HG02623 (cell line): ENCODE measurements around the gene APCDD1.

Experiments
- ATAC-seq: cut with Tn5 transposase; IDR thresholded peaks from one replicate; pipeline ENCODE4 v1.9.1; 2021; ENCODE audit warnings: moderate library complexity; ENCODE audit not compliant: unreplicated experiment

APCDD1 gene

GRCh38 chr18:10431680-10432079, 22.8 kb upstream of the APCDD1 start:
- no peak for ATAC-seq

- ATAC-seq, result no peak
These were observed 21.7 kb upstream of the APCDD1 start for GRCh38 chr18:10432781-10433180.

DNA sequence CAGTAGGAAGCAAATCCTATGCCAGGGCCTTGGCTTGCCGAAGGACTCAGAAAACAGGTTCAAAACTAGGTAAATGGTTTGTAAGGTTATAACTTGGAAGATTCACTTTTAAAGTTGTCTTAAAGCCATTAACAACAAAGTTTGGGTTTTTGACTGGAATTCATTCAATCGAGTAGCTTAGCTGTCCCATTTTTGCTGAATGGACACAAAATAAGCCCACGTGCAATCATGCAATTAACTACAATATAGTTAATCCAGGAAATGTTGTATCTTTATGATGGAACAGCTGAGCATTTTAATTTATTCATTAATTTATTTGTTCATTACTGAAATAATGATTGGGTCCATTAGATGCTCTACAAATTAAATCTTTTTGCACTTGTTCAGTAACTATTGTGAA, 18.3 kb upstream of the APCDD1 start:
- no peak for ATAC-seq

GRCh38 chr18:10437837-10438236, 16.6 kb upstream of the APCDD1 start:
- no peak for ATAC-seq

DNA sequence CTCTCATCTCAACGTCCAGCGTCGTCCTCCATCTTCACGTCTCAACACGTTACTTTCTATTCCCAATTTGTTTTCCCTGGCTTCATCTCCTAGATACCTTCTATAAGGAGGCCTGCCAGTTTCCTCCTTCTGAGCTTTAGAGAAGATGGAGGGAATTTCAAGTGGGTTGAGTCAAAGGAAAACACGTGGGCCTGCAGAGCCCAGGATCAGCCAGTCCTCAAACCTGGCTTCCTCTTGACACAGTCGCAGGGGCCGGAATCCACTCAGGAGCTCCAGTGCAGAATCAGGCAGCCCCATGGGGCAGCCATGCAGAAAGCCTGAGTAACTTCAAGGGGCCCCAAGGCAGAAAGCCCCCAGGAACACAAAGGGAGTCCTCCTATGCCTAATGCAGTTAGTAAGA, 14.5 kb upstream of the APCDD1 start:
- ATAC-seq, result no peak

- no peak for ATAC-seq
These were observed 13.6 kb upstream of the APCDD1 start for GRCh38 chr18:10440884-10441283.

DNA sequence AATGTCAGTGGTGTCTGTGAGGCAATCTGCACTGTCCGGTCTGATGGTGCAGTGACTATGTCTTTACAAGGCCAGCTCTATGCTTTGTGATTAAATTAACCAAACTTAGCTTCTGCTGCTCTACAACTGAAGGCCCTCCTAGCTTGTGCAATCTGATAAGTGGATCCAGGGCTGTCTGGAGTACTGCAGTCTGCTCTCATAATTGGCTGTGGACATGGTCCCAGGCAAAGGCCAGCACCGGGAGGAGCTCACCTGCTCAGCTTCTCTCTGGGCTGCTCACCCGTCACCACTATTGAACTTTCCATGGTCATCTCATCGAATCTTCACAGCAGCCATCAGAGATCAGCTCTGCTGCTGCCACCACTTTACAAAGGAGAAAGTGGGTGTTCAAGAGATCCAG, 13.0 kb upstream of the APCDD1 start:
- ATAC-seq, result no peak

GRCh38 chr18:10442551-10442971, 11.9 kb upstream of the APCDD1 start:
- ATAC-seq, result no peak

DNA sequence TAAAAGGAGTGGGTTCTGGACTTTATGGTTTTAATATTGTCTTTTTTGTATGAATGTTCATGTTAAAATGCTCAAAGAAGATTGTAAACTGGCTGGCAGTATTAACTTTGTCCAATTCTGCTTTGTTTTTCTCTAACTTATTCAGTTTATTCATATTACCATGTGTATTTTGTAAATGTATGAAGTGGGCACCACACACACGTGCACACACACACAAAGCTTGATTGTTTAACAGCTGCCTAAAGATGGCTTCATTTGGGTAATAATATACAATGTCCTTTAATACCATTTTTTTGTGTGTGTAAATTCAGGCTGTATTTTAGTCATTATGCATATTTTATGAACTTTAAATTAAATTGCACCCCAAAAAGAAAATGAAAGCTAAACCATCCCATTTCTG, 11.4 kb upstream of the APCDD1 start:
- ATAC-seq, result no peak

- ATAC-seq, result no peak
These were observed 10.0 kb upstream of the APCDD1 start for GRCh38 chr18:10444314-10445006.

- ATAC-seq, result no peak
These were observed 5.0 kb upstream of the APCDD1 start for GRCh38 chr18:10449396-10449795.

GRCh38 chr18:10450986-10451385, 3.4 kb upstream of the APCDD1 start:
- no peak for ATAC-seq

GRCh38 chr18:10453261-10453805, 1.1 kb upstream of the APCDD1 start:
- ATAC-seq, result no peak

DNA sequence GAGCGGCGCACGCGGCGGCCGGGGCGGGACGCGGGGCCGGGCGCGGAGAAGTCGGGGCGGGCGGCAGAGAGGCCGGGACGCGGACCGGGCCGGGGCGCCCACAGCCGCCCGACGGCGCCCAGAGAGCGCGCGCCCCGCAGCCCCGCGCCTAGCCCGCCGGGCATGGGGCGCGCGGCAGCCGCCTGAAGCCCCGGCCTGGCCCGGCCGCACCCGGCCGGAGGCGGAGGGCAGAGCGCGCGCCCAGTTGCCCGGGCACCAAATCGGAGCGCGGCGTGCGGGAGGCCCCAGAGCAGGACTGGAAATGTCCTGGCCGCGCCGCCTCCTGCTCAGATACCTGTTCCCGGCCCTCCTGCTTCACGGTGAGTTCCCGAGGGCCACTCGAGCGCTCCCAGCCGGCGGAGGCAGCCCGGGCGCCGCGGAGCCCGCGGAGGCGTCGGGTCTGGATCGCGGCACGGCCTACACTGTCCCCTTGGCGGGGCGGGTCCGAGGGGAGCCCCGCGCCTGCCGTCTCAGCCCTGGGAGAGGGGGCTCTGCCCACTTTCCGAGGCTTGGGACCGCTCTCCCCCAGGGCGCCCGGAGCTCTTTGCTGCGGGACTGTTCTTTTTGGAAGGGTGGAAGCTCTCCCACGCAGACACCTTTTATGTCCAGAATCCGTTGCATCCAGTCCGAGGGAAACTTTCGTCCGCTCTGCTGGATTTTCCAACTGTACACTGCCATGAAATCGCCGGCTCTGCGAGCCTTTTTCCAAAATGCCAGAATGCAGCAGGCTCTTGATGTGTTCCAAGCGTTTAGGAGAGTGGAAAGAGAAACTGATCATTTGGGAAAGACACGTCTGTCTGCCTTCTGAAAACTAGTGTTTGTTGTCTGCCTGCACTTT, 484 bp downstream of the APCDD1 start:
- ATAC-seq, result no peak

DNA sequence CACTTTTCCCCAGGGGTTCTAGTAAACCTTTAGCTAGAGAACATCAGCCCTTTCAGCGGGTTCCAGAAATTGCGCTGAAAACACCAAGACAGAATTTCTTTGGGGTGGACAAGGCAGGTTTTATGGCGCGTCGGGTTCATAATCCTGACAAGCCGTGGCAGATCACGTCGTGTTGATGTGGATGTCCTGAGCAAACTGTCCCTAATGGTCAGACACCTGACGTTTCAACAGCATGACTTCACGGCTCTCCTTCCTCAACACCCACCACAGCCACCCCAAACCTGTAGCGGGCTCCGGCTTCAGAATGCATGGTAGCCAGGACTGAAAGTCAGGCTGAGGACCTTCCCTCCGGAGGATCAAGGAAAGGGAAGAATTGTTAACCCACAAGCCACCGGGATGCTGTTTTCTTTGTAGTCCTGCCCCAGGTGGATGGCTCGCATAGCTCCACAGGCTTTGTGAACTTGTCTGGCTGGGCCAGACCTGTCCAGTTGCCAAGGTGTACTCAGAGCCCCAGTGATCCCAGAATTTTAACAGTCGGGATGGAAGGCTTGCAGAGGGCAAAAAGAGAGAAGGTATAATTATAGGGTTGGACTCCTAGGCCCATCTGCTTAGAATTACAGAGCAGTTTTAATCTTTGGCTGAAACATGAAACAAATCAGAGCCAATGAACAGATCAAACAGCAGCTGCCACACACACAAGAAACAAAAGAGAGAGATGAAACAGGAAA, 1.5 kb downstream of the APCDD1 start:
- ATAC-seq, result no peak

- ATAC-seq, result no peak
These were observed 2.3 kb downstream of the APCDD1 start for GRCh38 chr18:10456718-10457117.

DNA sequence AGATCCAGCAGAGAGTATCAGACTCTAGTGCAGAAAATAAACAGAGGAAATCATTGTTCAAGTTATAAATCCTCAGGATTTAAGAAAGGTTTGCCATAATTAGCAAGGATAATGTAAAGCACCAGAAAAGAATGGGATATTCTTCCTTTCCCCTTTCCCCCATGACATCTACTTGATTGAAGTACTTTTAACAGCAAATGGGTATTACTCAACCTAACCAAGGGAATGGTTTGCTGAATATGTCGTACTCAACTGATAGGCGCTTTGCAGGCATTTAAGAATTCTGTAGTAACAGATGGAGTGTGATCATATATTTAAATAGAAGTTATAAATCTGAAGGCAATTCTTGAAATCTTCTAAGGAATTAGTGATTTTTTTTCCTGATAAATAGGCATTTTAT, 2.7 kb downstream of the APCDD1 start:
- ATAC-seq, result no peak

DNA sequence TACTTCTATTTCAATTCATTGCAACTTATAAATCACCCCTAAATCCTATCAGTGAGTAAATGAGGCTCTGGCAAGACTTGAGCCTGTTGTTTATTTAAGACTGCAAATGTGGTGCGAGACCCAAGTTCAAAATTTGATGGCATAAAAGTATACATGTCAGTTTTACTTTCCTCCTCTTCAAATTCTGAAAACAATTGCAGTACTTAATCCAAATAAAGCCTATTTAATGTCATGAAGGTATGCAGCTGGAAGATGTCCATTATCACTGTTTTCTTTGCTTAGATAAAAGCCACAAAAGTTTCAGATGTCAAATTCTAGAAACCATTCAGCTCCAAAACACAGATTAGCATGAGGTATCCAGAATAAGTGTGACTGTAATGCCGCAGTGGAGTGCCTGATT, 3.3 kb downstream of the APCDD1 start:
- ATAC-seq, result no peak

DNA sequence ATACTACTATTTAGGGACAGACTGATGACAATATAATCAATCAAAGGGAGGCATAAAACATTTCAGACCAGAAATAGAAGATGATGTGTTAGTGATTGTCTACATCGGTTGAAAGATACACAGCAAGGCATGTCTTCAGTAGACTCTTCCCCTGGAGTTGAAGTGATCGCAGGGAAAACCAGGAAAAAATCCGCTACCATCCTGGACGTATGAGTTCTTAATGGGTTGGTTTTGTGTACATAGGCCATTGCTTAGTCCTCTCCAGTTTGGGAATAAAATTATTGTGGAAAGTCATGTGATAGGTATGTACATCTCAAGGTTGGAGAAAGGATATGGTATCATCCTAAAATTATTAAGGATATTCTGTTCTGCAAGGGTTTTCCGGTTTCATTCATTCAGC, 4.3 kb downstream of the APCDD1 start:
- ATAC-seq, result no peak

DNA sequence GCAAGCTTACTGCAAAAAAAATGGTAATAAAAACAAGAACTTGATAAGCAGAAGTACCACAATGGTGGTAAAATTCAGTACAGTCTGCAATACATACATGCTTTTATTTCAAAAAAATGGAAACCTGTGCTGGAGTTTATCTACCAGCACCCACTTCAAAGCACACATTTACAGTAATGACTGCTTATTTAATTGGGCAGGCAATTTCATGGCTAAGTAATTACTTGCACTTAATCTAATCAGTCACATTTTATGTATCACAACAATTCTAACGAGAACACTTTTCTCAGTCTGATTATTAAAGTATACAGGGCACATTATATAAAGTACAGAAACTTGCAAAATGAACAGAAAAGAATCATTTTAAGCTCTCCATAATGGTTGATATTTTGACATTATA, 5.2 kb downstream of the APCDD1 start:
- no peak for ATAC-seq

- no peak for ATAC-seq
These were observed 6.1 kb downstream of the APCDD1 start for GRCh38 chr18:10460414-10461018.
